ENCODE data around the gene CCDC71.

CCDC71 gene

DNA sequence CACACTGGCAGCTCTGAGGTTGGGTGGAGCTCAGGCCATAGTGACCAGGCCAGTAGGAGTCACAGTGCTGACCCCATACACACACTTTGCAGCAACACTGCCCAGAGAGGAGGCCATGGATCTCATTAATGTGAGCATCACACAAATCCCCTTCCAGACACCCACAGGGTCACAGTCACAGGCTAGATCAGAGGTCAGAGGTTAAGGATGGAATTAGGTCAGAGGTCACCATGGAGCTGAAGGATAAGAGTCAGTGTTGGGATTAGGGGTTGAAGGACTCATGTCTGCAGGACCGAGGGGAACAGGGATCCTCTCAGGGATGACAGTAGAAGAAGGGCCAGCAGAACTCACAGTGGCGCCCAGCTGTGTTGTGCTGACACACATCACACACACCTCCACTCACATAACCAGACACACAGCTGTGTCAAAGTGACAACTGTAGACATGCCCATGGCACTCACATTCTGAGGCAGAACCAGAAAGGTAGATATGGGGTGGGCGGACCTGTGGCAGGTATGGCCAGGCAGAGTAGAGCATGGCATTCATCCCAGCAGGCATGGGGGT lies 12.7 kb downstream of the CCDC71 start:
- WGBS, 2 experiments (ENCODE audit: insufficient coverage in 2 of 2), result 70 to 73% methylated on average over 1 to 2 of the region's 3 CpGs

DNA sequence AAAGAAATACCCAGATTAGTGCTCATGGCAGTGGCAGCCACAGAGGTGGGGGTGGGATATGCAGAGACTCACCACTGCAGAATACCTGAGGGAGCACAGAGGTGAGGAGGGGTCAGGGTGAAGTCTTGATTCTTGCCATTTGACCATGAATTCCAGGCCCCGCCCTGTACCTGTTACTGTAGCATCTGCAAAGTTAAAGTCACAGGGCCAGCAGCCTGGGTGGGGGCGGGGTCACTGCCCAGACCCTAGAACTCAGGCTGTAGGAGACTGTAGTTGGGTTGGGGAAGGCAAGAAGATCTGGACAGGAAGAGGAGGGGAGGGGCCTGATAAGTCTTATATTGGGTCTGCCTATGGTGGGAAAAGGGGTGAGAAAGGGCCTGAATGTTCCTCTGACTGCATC lies 14.5 kb downstream of the CCDC71 start:
- Histone ChIP-seq H3K9me3 (ENCODE audit: control insufficient read depth, low read length) (no peaks in the 10 kb centered on the region), H3K4me1 (ENCODE audit: control insufficient read depth, insufficient read depth, low read length, poor library complexity, severe bottlenecking) (no peaks in the 10 kb centered on the region), H3K4me3 (ENCODE audit: extremely low read depth, insufficient read depth, low read length, poor library complexity, severe bottlenecking) (no peak overlapping the region), H3K36me3 (ENCODE audit: control insufficient read depth, insufficient read depth, low read length) (no peaks in the 10 kb centered on the region), H3K27ac (ENCODE audit: low read depth, low read length, severe bottlenecking) (no peak overlapping the region)
- WGBS, 2 experiments (ENCODE audit: insufficient coverage in 2 of 2), result 93% methylated on average over 2 of the region's 2 CpGs; no CpG with 5 or more reads in 1 of the 2 experiments

More for the DNA sequence above, 12.7 kb downstream of the CCDC71 start:
- Histone ChIP-seq H3K4me1 (ENCODE audit: control insufficient read depth, insufficient read depth, low read length, poor library complexity, severe bottlenecking) (no peaks in the 10 kb centered on the region), H3K36me3 (ENCODE audit: control insufficient read depth, insufficient read depth, low read length) (no peaks in the 10 kb centered on the region), H3K27ac (ENCODE audit: low read depth, low read length, severe bottlenecking) (no peak overlapping the region), H3K4me3 (ENCODE audit: extremely low read depth, insufficient read depth, low read length, poor library complexity, severe bottlenecking) (no peak overlapping the region), H3K9me3 (ENCODE audit: control insufficient read depth, low read length) (no peaks in the 10 kb centered on the region)

DNA sequence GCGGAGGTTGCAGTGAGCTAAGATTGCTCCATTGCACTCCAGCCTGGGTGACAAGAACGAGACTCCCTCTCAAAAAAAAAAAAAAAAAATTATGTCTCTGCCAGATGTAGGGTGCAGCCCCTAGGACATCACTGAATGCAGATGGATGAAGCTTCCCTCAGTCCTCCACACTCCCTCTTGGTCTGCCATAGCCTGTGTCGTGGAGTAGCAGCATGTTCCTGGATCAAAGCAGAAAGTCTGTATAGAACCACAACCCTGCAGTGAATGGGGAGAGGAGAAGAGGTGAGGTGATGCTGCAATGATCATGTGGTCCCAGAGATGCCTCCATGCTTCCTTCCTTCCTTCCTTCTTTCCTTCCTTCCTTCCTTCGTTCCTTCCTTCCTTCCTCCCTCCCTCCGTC lies 18.0 kb downstream of the CCDC71 start:
- Histone ChIP-seq H3K4me3 (ENCODE audit: extremely low read depth, insufficient read depth, low read length, poor library complexity, severe bottlenecking) (no peak overlapping the region), H3K27ac (ENCODE audit: low read depth, low read length, severe bottlenecking) (no peak overlapping the region), H3K36me3 (ENCODE audit: control insufficient read depth, insufficient read depth, low read length) (no peaks in the 10 kb centered on the region), H3K9me3 (ENCODE audit: control insufficient read depth, low read length) (no peaks in the 10 kb centered on the region), H3K4me1 (ENCODE audit: control insufficient read depth, insufficient read depth, low read length, poor library complexity, severe bottlenecking) (no peaks in the 10 kb centered on the region)
- WGBS, 2 experiments (ENCODE audit: insufficient coverage in 2 of 2), result 83 to 91% methylated on average over 1 to 4 of the region's 5 CpGs

DNA sequence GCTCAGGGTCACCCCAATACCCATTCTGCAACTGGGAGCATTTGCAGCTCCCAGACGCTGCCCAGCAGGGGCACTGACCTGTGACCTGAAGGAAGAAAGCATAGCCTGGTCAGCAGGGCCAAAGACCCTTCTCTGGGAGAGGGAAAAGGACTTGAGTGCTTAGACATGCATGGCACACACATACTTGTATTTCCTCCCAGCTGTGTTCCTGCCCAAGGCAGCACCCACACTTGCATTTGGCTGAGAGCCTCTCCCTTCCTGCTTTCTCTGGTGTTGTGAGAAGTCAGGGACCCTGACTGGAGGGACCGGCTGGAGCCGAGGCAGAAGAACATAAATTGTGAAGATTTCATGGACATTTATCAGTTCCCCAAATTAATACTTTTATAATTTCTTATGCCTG lies 26.1 kb downstream of the CCDC71 start:
- WGBS, 2 experiments (ENCODE audit: insufficient coverage in 2 of 2), result 14 to 100% methylated on average over 1 of the region's 3 CpGs
- Histone ChIP-seq H3K4me3 (ENCODE audit: extremely low read depth, insufficient read depth, low read length, poor library complexity, severe bottlenecking) (no peak overlapping the region), H3K4me1 (ENCODE audit: control insufficient read depth, insufficient read depth, low read length, poor library complexity, severe bottlenecking) (no peaks in the 10 kb centered on the region), H3K36me3 (ENCODE audit: control insufficient read depth, insufficient read depth, low read length) (no peaks in the 10 kb centered on the region), H3K27ac (ENCODE audit: low read depth, low read length, severe bottlenecking) (no peak overlapping the region), H3K9me3 (ENCODE audit: control insufficient read depth, low read length) (peaks cover 10% of the 10 kb centered on the region)

- Histone ChIP-seq H3K4me3 (ENCODE audit: extremely low read depth, insufficient read depth, low read length, poor library complexity, severe bottlenecking) (no peak overlapping the region), H3K4me1 (ENCODE audit: control insufficient read depth, insufficient read depth, low read length, poor library complexity, severe bottlenecking) (peaks cover 8% of the 10 kb centered on the region), H3K36me3 (ENCODE audit: control insufficient read depth, insufficient read depth, low read length) (peaks cover 8% of the 10 kb centered on the region), H3K9me3 (ENCODE audit: control insufficient read depth, low read length) (peaks cover under 1% of the 10 kb centered on the region), H3K27ac (ENCODE audit: low read depth, low read length, severe bottlenecking) (no peak overlapping the region)
- WGBS, 2 experiments (ENCODE audit: insufficient coverage in 2 of 2), result 92 to 94% methylated on average over 3 to 4 of the region's 4 CpGs
Observed at GRCh38 chr3:49135499-49135898, 30.6 kb downstream of the CCDC71 start.

DNA sequence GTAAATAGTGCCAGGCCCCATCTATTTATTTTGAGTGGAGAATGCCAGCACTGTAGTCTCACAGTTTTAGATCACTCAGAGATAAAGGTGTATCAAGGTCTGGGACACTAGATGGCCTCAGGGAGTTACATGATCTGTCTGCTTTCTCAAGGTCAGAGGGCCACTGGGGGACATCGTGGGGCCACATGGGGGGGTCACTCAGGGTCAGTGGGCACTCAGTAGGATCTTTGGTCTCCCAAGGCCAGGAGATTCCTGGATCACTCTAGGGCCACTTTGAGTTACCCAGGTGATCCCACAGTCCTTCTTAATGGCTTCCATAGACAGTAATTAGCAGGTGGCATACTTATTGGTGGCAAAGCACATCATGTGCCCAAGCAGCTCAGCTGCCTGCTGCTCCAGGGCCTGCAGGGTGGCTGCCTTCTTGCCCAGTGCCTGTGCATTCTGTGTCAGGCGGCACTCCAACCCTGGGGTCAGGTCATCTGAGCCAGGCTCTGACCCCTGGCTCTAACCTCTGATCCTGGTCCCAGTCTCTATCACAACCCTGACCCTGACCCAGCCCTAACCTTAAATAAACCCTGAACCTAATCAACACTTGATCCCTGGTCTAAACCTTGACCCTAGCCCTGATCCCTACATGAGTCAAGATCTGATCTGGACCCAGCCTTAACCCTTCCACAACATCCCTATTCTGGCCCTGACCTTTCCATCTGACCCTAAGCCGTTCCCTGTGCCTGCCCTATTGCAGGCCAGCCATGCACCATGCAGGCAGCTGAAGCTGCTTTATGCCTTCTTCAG lies 31.5 kb downstream of the CCDC71 start:
- 74 to 92% methylated on average over 3 of the region's 3 CpGs for WGBS, 2 experiments (ENCODE audit: insufficient coverage in 2 of 2)
- Histone ChIP-seq H3K9me3 (ENCODE audit: control insufficient read depth, low read length) (no peaks in the 10 kb centered on the region), H3K4me1 (ENCODE audit: control insufficient read depth, insufficient read depth, low read length, poor library complexity, severe bottlenecking) (peaks cover 8% of the 10 kb centered on the region)

GRCh38 chr3:49133226-49133951 lies 32.7 kb downstream of the CCDC71 start:
- Histone ChIP-seq H3K4me3 (ENCODE audit: extremely low read depth, insufficient read depth, low read length, poor library complexity, severe bottlenecking) (peak overlapping the region; percentile 70), H3K27ac (ENCODE audit: low read depth, low read length, severe bottlenecking) (peak overlapping the region; percentile 93), H3K4me1 (ENCODE audit: control insufficient read depth, insufficient read depth, low read length, poor library complexity, severe bottlenecking) (peaks cover 8% of the 10 kb centered on the region), H3K36me3 (ENCODE audit: control insufficient read depth, insufficient read depth, low read length) (peaks cover 29% of the 10 kb centered on the region), H3K9me3 (ENCODE audit: control insufficient read depth, low read length) (no peaks in the 10 kb centered on the region)
- 0% methylated on average over 17 to 22 of the region's 30 CpGs for WGBS, 2 experiments (ENCODE audit: insufficient coverage in 2 of 2)

More for the DNA sequence above, 31.5 kb downstream of the CCDC71 start:
- no peak overlapping the region for H3K27ac ChIP-seq (ENCODE audit: low read depth, low read length, severe bottlenecking)
- peaks cover 16% of the 10 kb centered on the region for H3K36me3 ChIP-seq (ENCODE audit: control insufficient read depth, insufficient read depth, low read length)
- no peak overlapping the region for H3K4me3 ChIP-seq (ENCODE audit: extremely low read depth, insufficient read depth, low read length, poor library complexity, severe bottlenecking)

GRCh38 chr3:49132437-49133225 lies 33.5 kb downstream of the CCDC71 start, which contains the start of gene LAMB2:
LAMB2 (minus strand) TSS chr3:49133050; CDS start chr3:49132867, 183 bp downstream.
- H3K4me3 ChIP-seq (ENCODE audit: extremely low read depth, insufficient read depth, low read length, poor library complexity, severe bottlenecking), result peak within 1 kb of the TSS; percentile 70
- no peaks in the 10 kb centered on the region for H3K9me3 ChIP-seq (ENCODE audit: control insufficient read depth, low read length)
- H3K27ac ChIP-seq (ENCODE audit: low read depth, low read length, severe bottlenecking), result peak within 1 kb of the TSS; percentile 93
- peaks cover 36% of the 10 kb centered on the region for H3K36me3 ChIP-seq (ENCODE audit: control insufficient read depth, insufficient read depth, low read length)
- peaks cover 8% of the 10 kb centered on the region for H3K4me1 ChIP-seq (ENCODE audit: control insufficient read depth, insufficient read depth, low read length, poor library complexity, severe bottlenecking)
- 3 to 6% methylated on average over 15 of the region's 28 CpGs for WGBS, 2 experiments (ENCODE audit: insufficient coverage in 2 of 2)

GRCh38 chr3:49132073-49132436 lies 34.1 kb downstream of the CCDC71 start:
- H3K4me3 ChIP-seq (ENCODE audit: extremely low read depth, insufficient read depth, low read length, poor library complexity, severe bottlenecking), result peak overlapping the region; percentile 70
- H3K36me3 ChIP-seq (ENCODE audit: control insufficient read depth, insufficient read depth, low read length), result peaks cover 41% of the 10 kb centered on the region
- H3K9me3 ChIP-seq (ENCODE audit: control insufficient read depth, low read length), result no peaks in the 10 kb centered on the region
- H3K4me1 ChIP-seq (ENCODE audit: control insufficient read depth, insufficient read depth, low read length, poor library complexity, severe bottlenecking), result peaks cover 8% of the 10 kb centered on the region
- peak overlapping the region; percentile 93 for H3K27ac ChIP-seq (ENCODE audit: low read depth, low read length, severe bottlenecking)
- WGBS, 2 experiments (ENCODE audit: insufficient coverage in 2 of 2), result 58 to 66% methylated on average over 4 to 9 of the region's 9 CpGs

DNA sequence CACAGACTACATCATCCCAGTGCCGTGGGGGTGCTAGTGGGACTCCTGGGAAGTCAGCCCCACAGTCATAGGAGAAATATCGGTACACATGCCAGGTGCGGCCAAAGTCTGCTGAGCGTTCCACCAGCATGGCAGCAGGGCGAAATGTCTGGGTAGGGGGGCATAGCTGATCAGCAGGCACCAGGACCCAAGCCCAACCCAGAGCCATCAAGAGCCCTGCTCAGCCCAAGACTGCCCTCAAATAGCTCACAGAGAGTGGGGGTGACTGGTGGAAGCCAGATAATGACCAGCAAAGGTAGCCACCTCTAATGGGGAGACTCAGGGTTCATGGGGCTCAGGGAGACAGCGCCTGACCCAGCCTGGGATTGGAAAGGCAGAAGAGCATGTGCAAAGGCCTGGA lies 34.6 kb downstream of the CCDC71 start:
- H3K4me3 ChIP-seq (ENCODE audit: extremely low read depth, insufficient read depth, low read length, poor library complexity, severe bottlenecking), result peak overlapping the region; percentile 70
- H3K4me1 ChIP-seq (ENCODE audit: control insufficient read depth, insufficient read depth, low read length, poor library complexity, severe bottlenecking), result peaks cover 8% of the 10 kb centered on the region
- H3K36me3 ChIP-seq (ENCODE audit: control insufficient read depth, insufficient read depth, low read length), result peaks cover 46% of the 10 kb centered on the region
- H3K9me3 ChIP-seq (ENCODE audit: control insufficient read depth, low read length), result no peaks in the 10 kb centered on the region
- 94 to 96% methylated on average over 6 of the region's 6 CpGs for WGBS, 2 experiments (ENCODE audit: insufficient coverage in 2 of 2)
- no peak overlapping the region for H3K27ac ChIP-seq (ENCODE audit: low read depth, low read length, severe bottlenecking)
